ENCODE data around the gene MTUS2.

DNA sequence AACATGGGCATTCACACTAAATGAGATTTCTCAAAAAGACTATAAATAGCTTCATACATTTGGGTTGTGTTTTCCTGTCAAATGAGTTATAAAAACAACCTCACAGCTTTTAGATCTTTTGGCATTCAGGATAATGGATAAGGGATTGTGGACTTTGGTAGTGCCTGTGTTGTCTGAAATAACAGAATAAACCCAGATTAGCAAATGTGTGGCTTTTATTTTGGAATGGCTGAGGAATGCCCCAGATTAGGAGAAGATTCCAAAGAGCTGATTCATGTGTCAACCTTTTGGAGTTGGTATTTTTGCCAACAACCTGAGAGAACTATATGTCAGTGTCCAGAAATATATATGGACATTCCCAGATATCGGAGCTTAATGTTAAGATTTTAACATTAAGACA, 164.7 kb downstream of the MTUS2 start:
- TF ChIP-seq CTCF (IDR thresholded peaks at IDR 0.05) (no peak), POLR2A (IDR thresholded peaks at IDR 0.05) (no peak)
